HCT116 (cell line): ENCODE results near the gene TAF11L3. TPM values are rescaled to one million over a fixed set of nuclear protein-coding genes. Genes with fewer than 3 reads are reported as not detected.
"Not testable (repeated sequence)": the region's sequence is repeated elsewhere in the genome, so short reads cannot be mapped to it uniquely, and the experiment has no call there.

Experiments
- ATAC-seq: fragments of 200-7000 bp; cut with Tn5 transposase; 2 replicates; pipeline ENCODE4 v1.9.1; 2020; ENCODE audit warnings: mild to moderate bottlenecking, moderate library complexity
- BruUV-seq: library from RNA; stranded (reverse); fragments of 400-500 nt; replicated peaks from 2 replicates; lab custom pipeline; 2021; lab: Mats Ljungman, UMichigan
- CTCF ChIA-PET: fragments of 300-600 bp; sonication (Branson Sonifier 250); formaldehyde crosslinking; loops from one replicate; lab custom pipeline; 2021; ENCODE audit warnings: antibody characterized with exemption; lab: Charles Lee
- POLR2A ChIA-PET: fragments of 300-600, 350-600 bp; sonication (Branson Sonifier 250); formaldehyde crosslinking; loops from one replicate; lab custom pipeline; 2021; ENCODE audit warnings: antibody characterized with exemption; lab: Charles Lee
- RAD21 ChIA-PET, 2 experiments: fragments of 300-600 bp; sonication (Branson Sonifier 250); formaldehyde crosslinking; loops; one replicate each; lab custom pipeline; 2023; ENCODE audit warnings: low total read pairs in 2 of 2; ENCODE audit not compliant: uncharacterized antibody in 2 of 2, unreplicated experiment in 2 of 2, low non-redundant PET in 1 of 2; lab: Charles Lee
- DNase-seq: peaks from one replicate; pipeline ENCODE4 v3.0.0-alpha.2; 2010; ENCODE audit warnings: low read depth, low spot score
- H2AFZ ChIP-seq: fragments of 200-600 bp; shearing (Covaris generic), sonication (generic); 2 replicates; pipeline ENCODE4 v1.6.1; 2017; ENCODE audit warnings: low read depth, mixed run types, mixed read lengths, antibody characterized with exemption, low read length; ENCODE audit not compliant: poor library complexity, severe bottlenecking
- H3K27ac ChIP-seq: 2 replicates; pipeline ENCODE4 v1.5.1; 2012; ENCODE audit warnings: low read depth, low read length
- H3K27me3 ChIP-seq: fragments of 200-600 bp; sonication (generic); 2 replicates; pipeline ENCODE4 v1.6.1; 2016; ENCODE audit warnings: mixed run types, low read length, mixed read lengths; ENCODE audit not compliant: insufficient read depth
- H3K36me3 ChIP-seq, 2 experiments: fragments of 200-500 bp in 1 of 2; fragments of 200-600 bp in 1 of 2; sonication (Bioruptor generic) in 1 of 2; sonication (generic) in 1 of 2; 2 replicates each; pipeline versions ENCODE4 v1.5.1 to v1.6.1; 2014 to 2016; ENCODE audit warnings: low read length in 2 of 2, inconsistent platforms in 1 of 2, mixed read lengths in 1 of 2, mixed run types in 1 of 2; ENCODE audit not compliant: insufficient read depth in 2 of 2, control insufficient read depth in 1 of 2
- H3K4me1 ChIP-seq, 2 experiments: fragments of 200-600 bp in 1 of 2; sonication (generic) in 1 of 2; 2 replicates each; pipeline versions ENCODE4 v1.5.1 to v1.6.1; 2012 to 2017; ENCODE audit warnings: low read length in 2 of 2, inconsistent platforms in 1 of 2, mild to moderate bottlenecking in 1 of 2, mixed read lengths in 1 of 2, mixed run types in 1 of 2, moderate library complexity in 1 of 2; ENCODE audit not compliant: insufficient read depth in 2 of 2, control insufficient read depth in 1 of 2
- H3K4me2 ChIP-seq: fragments of 200-600 bp; sonication (generic); 2 replicates; pipeline ENCODE4 v1.6.1; 2017; ENCODE audit warnings: mixed run types, low read length, mixed read lengths
- H3K4me3 ChIP-seq, 2 experiments: fragments of 200-600 bp in 1 of 2; sonication (generic) in 1 of 2; replicated peaks in 1 of 2; 2 replicates each; pipeline ENCODE4 v1.5.1; 2011 to 2016; ENCODE audit warnings: low read length in 2 of 2, control low read depth in 1 of 2, low read depth in 1 of 2, mild to moderate bottlenecking in 1 of 2, mixed read lengths in 1 of 2, mixed run types in 1 of 2
- H3K79me2 ChIP-seq: fragments of 200-600 bp; sonication (generic); 2 replicates; pipeline ENCODE4 v1.6.1; 2017; ENCODE audit warnings: mild to moderate bottlenecking, mixed run types, low read length, moderate library complexity, mixed read lengths; ENCODE audit not compliant: insufficient read depth
- H3K9ac ChIP-seq: fragments of 200-600 bp; sonication (generic); 2 replicates; pipeline ENCODE4 v1.6.1; 2016; ENCODE audit warnings: low read length, mixed read lengths
- H3K9me2 ChIP-seq: fragments of 200-600 bp; sonication (generic), shearing (Covaris generic); 2 replicates; pipeline ENCODE4 v1.6.1; 2017; ENCODE audit warnings: mixed run types, mild to moderate bottlenecking, moderate library complexity; ENCODE audit not compliant: insufficient read depth
- H3K9me3 ChIP-seq, 2 experiments: fragments of 200-500 bp in 1 of 2; fragments of 200-600 bp in 1 of 2; sonication (Bioruptor generic) in 1 of 2; sonication (generic) in 1 of 2; 2 replicates each; pipeline ENCODE4 v1.6.1; 2014 to 2017; ENCODE audit warnings: low read length in 2 of 2, mixed read lengths in 2 of 2, inconsistent platforms in 1 of 2, low read depth in 1 of 2, mild to moderate bottlenecking in 1 of 2, mixed run types in 1 of 2, moderate library complexity in 1 of 2; ENCODE audit not compliant: control insufficient read depth in 1 of 2, insufficient read depth in 1 of 2
- H4K20me1 ChIP-seq: fragments of 200-600 bp; sonication (generic), shearing (Covaris generic); 2 replicates; pipeline ENCODE4 v1.6.1; 2017; ENCODE audit warnings: mixed run types, mild to moderate bottlenecking, moderate library complexity; ENCODE audit not compliant: insufficient read depth
- ATF3 ChIP-seq: IDR thresholded peaks from 2 replicates; pipeline ENCODE4 v1.6.1; 2012
- CBX3 ChIP-seq: IDR thresholded peaks from 2 replicates; pipeline ENCODE4 v1.6.1; 2012; ENCODE audit warnings: low read depth
- CTCF ChIP-seq, 3 experiments: fragments of 200-600 bp in 1 of 3; sonication (generic) in 1 of 3; IDR thresholded peaks in 2 of 3; conservative IDR thresholded peaks in 1 of 3; 2 replicates each; pipeline ENCODE4 v1.5.1; 2012 to 2017; ENCODE audit warnings: low read depth in 2 of 3, low read length in 2 of 3, antibody characterized with exemption in 1 of 3, borderline replicate concordance in 1 of 3, control low read depth in 1 of 3, mild to moderate bottlenecking in 1 of 3, mixed read lengths in 1 of 3, mixed run types in 1 of 3, moderate library complexity in 1 of 3; ENCODE audit not compliant: insufficient read depth in 1 of 3
- EZH2phosphoT487 ChIP-seq: fragments of 200-600 bp; IDR thresholded peaks from 2 replicates; pipeline ENCODE4 v1.6.1; 2018; ENCODE audit warnings: antibody characterized with exemption, borderline replicate concordance
- FOSL1 ChIP-seq: IDR thresholded peaks from 2 replicates; pipeline ENCODE4 v1.6.1; 2012; ENCODE audit warnings: low read depth
- MAX ChIP-seq: IDR thresholded peaks from 2 replicates; pipeline ENCODE4 v1.6.1; 2012
- RAD21 ChIP-seq: IDR thresholded peaks from 2 replicates; pipeline ENCODE4 v1.6.1; 2012; ENCODE audit warnings: low read depth, mild to moderate bottlenecking
- SIN3A ChIP-seq: IDR thresholded peaks from 2 replicates; pipeline ENCODE4 v1.6.1; 2012; ENCODE audit warnings: low read depth
- SRF ChIP-seq: IDR thresholded peaks from 2 replicates; pipeline ENCODE4 v1.6.1; 2012; ENCODE audit warnings: low read depth
- intact Hi-C: fragments of 100-400 bp; cut with micrococcal nuclease; formaldehyde crosslinking; loops from 2 replicates; pipeline ENCODE4 v1.10.0; 2022
- total RNA-seq: library from RNA; stranded (reverse); gene quantifications from one replicate; pipeline ENCODE4 v1.2.1, GENCODE V29; 2021; ENCODE audit not compliant: unreplicated experiment

TAF11L3 gene
- total RNA-seq, 1 experiment from 2014 or later, result not detected

GRCh38 chr5:17497446-17497845, 20.7 kb upstream of the TAF11L3 start:
- TF ChIP-seq SIN3A (no peak), CTCF (IDR thresholded peaks at IDR 0.05 in 2 of 3, conservative IDR thresholded peaks at IDR 0.05 in 1 of 3; ENCODE audit: borderline replicate concordance in 1 of 3, insufficient read depth in 1 of 3, low read depth in 2 of 3, low read length in 2 of 3) (no peak), RAD21 (no peak), EZH2phosphoT487 (no peak), ATF3 (no peak), MAX (no peak), SRF (no peak), FOSL1 (no peak), CBX3 (no peak)

GRCh38 chr5:17497931-17498330, 20.2 kb upstream of the TAF11L3 start, which contains the start of gene TAF11L2:
TSS of gene TAF11L2 (plus strand) at chr5:17498231.
- BruUV-seq, H3K27ac ChIP-seq, RAD21 ChIA-PET, ATAC-seq, H3K79me2 ChIP-seq, H3K4me2 ChIP-seq, DNase-seq, H4K20me1 ChIP-seq, H2AFZ ChIP-seq, intact Hi-C loops, H3K27me3 ChIP-seq, H3K9ac ChIP-seq, CTCF ChIA-PET, H3K4me1 ChIP-seq, H3K9me2 ChIP-seq, H3K9me3 ChIP-seq, POLR2A ChIA-PET, H3K36me3 ChIP-seq, H3K4me3 ChIP-seq: not testable (repeated sequence)

More at GRCh38 chr5:17497446-17497845, 20.7 kb upstream of the TAF11L3 start:
- Histone ChIP-seq H3K36me3 (no peaks in the 10 kb centered on the region), H3K79me2 (no peaks in the 10 kb centered on the region), H4K20me1 (no peaks in the 10 kb centered on the region), H2AFZ (no peak overlapping the region), H3K4me2 (no peak overlapping the region), H3K27me3 (no peaks in the 10 kb centered on the region), H3K9ac (no peak overlapping the region), H3K27ac (no peak overlapping the region), H3K9me2 (no peaks in the 10 kb centered on the region), H3K4me3 (no peak overlapping the region), H3K4me1 (no peaks in the 10 kb centered on the region), H3K9me3 (peaks cover 0 to 8% of the 10 kb centered on the region in 2 experiments; a peak in 1 of 4 replicates)
- CTCF ChIA-PET, result no interaction called here
- RAD21 ChIA-PET, result no interaction called here
- DNase-seq (no peak), ATAC-seq (no peak)
- POLR2A ChIA-PET, result no interaction called here
- BruUV-seq, result no TSS peak
- intact Hi-C loops, result no loop called here
